H9 (cell line): ENCODE results near the gene INTS15. TPM values are rescaled to one million over a fixed set of nuclear protein-coding genes. Genes with fewer than 3 reads are reported as not detected.
A peak's percentile ranks its signal among the peaks of the same experiment; 100 is the strongest.

Experiments used
- DNase-seq: peaks from one replicate; pipeline ENCODE4 v3.0.0-alpha.2; 2017
- H2AFZ ChIP-seq: one replicate; pipeline ENCODE4 v1.6.1; 2013; ENCODE audit warnings: mild to moderate bottlenecking, low read length, control low read depth, moderate library complexity
- H2AK5ac ChIP-seq: 2 replicates; pipeline ENCODE4 v1.6.1; 2013; ENCODE audit warnings: low read length, control low read depth, mixed read lengths; ENCODE audit not compliant: insufficient read length
- H2BK120ac ChIP-seq: one replicate; pipeline ENCODE4 v1.6.1; 2013; ENCODE audit warnings: low read depth, mild to moderate bottlenecking, low read length, control low read depth, inconsistent platforms; ENCODE audit not compliant: poor library complexity, severe bottlenecking
- H2BK12ac ChIP-seq: 2 replicates; pipeline ENCODE4 v1.6.1; 2013; ENCODE audit warnings: low read length, control low read depth, mixed read lengths, low read depth; ENCODE audit not compliant: insufficient read length
- H2BK15ac ChIP-seq: 2 replicates; pipeline ENCODE4 v1.6.1; 2013; ENCODE audit warnings: low read depth, low read length, control low read depth
- H2BK20ac ChIP-seq: one replicate; pipeline ENCODE4 v1.6.1; 2013; ENCODE audit warnings: low read depth, mild to moderate bottlenecking, low read length, control low read depth, inconsistent platforms; ENCODE audit not compliant: poor library complexity, severe bottlenecking
- H2BK5ac ChIP-seq: 2 replicates; pipeline ENCODE4 v1.6.1; 2013; ENCODE audit warnings: low read length, control low read depth, mixed read lengths; ENCODE audit not compliant: insufficient read length
- H3K14ac ChIP-seq: 2 replicates; pipeline ENCODE4 v1.6.1; 2013; ENCODE audit warnings: low read length, control low read depth; ENCODE audit not compliant: insufficient read depth
- H3K18ac ChIP-seq: 2 replicates; pipeline ENCODE4 v1.6.1; 2013; ENCODE audit warnings: low read depth, mild to moderate bottlenecking, mixed read lengths, low read length, control low read depth; ENCODE audit not compliant: insufficient read length
- H3K23ac ChIP-seq: 2 replicates; pipeline ENCODE4 v1.6.1; 2013; ENCODE audit warnings: low read length, control low read depth, mixed read lengths, low read depth; ENCODE audit not compliant: insufficient read length
- H3K23me2 ChIP-seq: 2 replicates; pipeline ENCODE4 v1.6.1; 2013; ENCODE audit warnings: low read depth, mild to moderate bottlenecking, mixed read lengths, low read length, control low read depth; ENCODE audit not compliant: insufficient read length, poor library complexity, severe bottlenecking
- H3K27ac ChIP-seq: 2 replicates; pipeline ENCODE4 v1.5.1; 2013; ENCODE audit warnings: low read length, control low read depth, mixed read lengths, low read depth; ENCODE audit not compliant: insufficient read length
- H3K27me3 ChIP-seq: 2 replicates; pipeline ENCODE4 v1.6.1; 2013; ENCODE audit warnings: low read length, control low read depth, inconsistent platforms; ENCODE audit not compliant: insufficient read depth
- H3K4ac ChIP-seq: 2 replicates; pipeline ENCODE4 v1.6.1; 2013; ENCODE audit warnings: low read depth, mild to moderate bottlenecking, control low read depth, inconsistent platforms, low read length, moderate library complexity
- H3K4me1 ChIP-seq: 2 replicates; pipeline ENCODE4 v1.6.1; 2013; ENCODE audit warnings: low read length, control low read depth, inconsistent platforms; ENCODE audit not compliant: insufficient read depth
- H3K4me2 ChIP-seq: 2 replicates; pipeline ENCODE4 v1.6.1; 2013; ENCODE audit warnings: low read length, control low read depth, mixed read lengths; ENCODE audit not compliant: insufficient read length, insufficient read depth
- H3K56ac ChIP-seq: 2 replicates; pipeline ENCODE4 v1.6.1; 2013; ENCODE audit warnings: low read depth, mild to moderate bottlenecking, mixed read lengths, low read length, control low read depth; ENCODE audit not compliant: insufficient read length
- H3K79me1 ChIP-seq: 2 replicates; pipeline ENCODE4 v1.6.1; 2013; ENCODE audit warnings: low read depth, mild to moderate bottlenecking, moderate library complexity, low read length, control low read depth, inconsistent platforms; ENCODE audit not compliant: insufficient read depth, poor library complexity, severe bottlenecking
- H3K79me2 ChIP-seq: 2 replicates; pipeline ENCODE4 v1.6.1; 2013; ENCODE audit warnings: low read length, control low read depth, inconsistent platforms; ENCODE audit not compliant: insufficient read depth
- H3K9ac ChIP-seq: 2 replicates; pipeline ENCODE4 v1.6.1; 2013; ENCODE audit warnings: low read length, control low read depth, mixed read lengths; ENCODE audit not compliant: insufficient read length; ENCODE audit errors: extremely low read depth
- H3K9me3 ChIP-seq: one replicate; pipeline ENCODE4 v1.6.1; 2013; ENCODE audit warnings: low read depth, low read length, inconsistent platforms; ENCODE audit not compliant: control insufficient read depth
- H3T11ph ChIP-seq: one replicate; pipeline ENCODE4 v1.6.1; 2013; ENCODE audit warnings: mild to moderate bottlenecking, low read length, control low read depth, inconsistent platforms
- H4K20me1 ChIP-seq: one replicate; pipeline ENCODE4 v1.6.1; 2013; ENCODE audit not compliant: control insufficient read depth, insufficient read length, insufficient read depth
- H4K5ac ChIP-seq: 2 replicates; pipeline ENCODE4 v1.6.1; 2013; ENCODE audit warnings: low read depth, mild to moderate bottlenecking, mixed read lengths, low read length, control low read depth; ENCODE audit not compliant: insufficient read length
- H4K8ac ChIP-seq: replicated peaks from 2 replicates; pipeline ENCODE4 v1.6.1; 2013; ENCODE audit warnings: low read length, control low read depth, mixed read lengths, low read depth; ENCODE audit not compliant: insufficient read length
- H4K91ac ChIP-seq: 2 replicates; pipeline ENCODE4 v1.6.1; 2013; ENCODE audit warnings: low read depth, mild to moderate bottlenecking, moderate library complexity, mixed read lengths, low read length, control low read depth; ENCODE audit not compliant: insufficient read length
- H3K27ac Mint-ChIP-seq, 3 experiments: 2 replicates in 2 of 3; 3 replicates in 1 of 3; pipeline ENCODE4 v1.8.0; 2020 to 2021; ENCODE audit warnings: mixed read lengths in 3 of 3, mild to moderate bottlenecking in 1 of 3, moderate library complexity in 1 of 3
- H3K27me3 Mint-ChIP-seq: 2 replicates; pipeline ENCODE4 v1.8.0; 2021; ENCODE audit warnings: low read depth, mild to moderate bottlenecking, moderate library complexity, mixed read lengths
- H3K36me3 Mint-ChIP-seq, 3 experiments: 2 replicates in 2 of 3; 3 replicates in 1 of 3; pipeline ENCODE4 v1.8.0; 2020 to 2021; ENCODE audit warnings: low read depth in 3 of 3, mixed read lengths in 3 of 3; ENCODE audit not compliant: insufficient read depth in 1 of 3
- H3K4me1 Mint-ChIP-seq, 2 experiments: 2 replicates each; pipeline ENCODE4 v1.8.0; 2020; ENCODE audit warnings: mixed read lengths in 2 of 2
- H3K4me3 Mint-ChIP-seq, 2 experiments: 2 replicates in 1 of 2; 3 replicates in 1 of 2; pipeline ENCODE4 v1.8.0; 2020 to 2021; ENCODE audit warnings: mild to moderate bottlenecking in 2 of 2, mixed read lengths in 2 of 2, moderate library complexity in 1 of 2
- H3K9me3 Mint-ChIP-seq, 2 experiments: 2 replicates in 1 of 2; 3 replicates in 1 of 2; pipeline ENCODE4 v1.8.0; 2020; ENCODE audit warnings: mild to moderate bottlenecking in 2 of 2, mixed read lengths in 2 of 2, moderate library complexity in 1 of 2
- CTCF ChIP-seq: fragments of 200-600 bp; sonication (generic); conservative IDR thresholded peaks from 3 replicates; pipeline ENCODE4 v1.8.0; 2021; ENCODE audit warnings: antibody characterized with exemption, mild to moderate bottlenecking
- WGBS: extraction: QIAGEN DNeasy Blood & Tissue Kit; methylation state at CpG from one replicate; pipeline ENCODE4 v1.1.7; 2013; ENCODE audit warnings: missing lambda C conversion rate, low lambda C conversion rate, mixed read lengths; ENCODE audit not compliant: insufficient read length; ENCODE audit errors: extremely low coverage; 5-methylcytosine and 5-hydroxymethylcytosine counted together
- total RNA-seq: library from RNA; stranded (reverse); gene quantifications from 2 replicates; pipeline ENCODE4 v1.2.1, GENCODE V29; 2021

The INTS15 gene
- total RNA-seq, 1 experiment from 2014 or later = 42.9 TPM

GRCh38 chr7:6624246-6624611 is 34.4 kb downstream of the INTS15 start:
- no peak overlapping the region for H3K9ac ChIP-seq
- H3K56ac ChIP-seq = no peak overlapping the region
- no peak overlapping the region for H2BK5ac ChIP-seq
- no peak overlapping the region for H3K4ac ChIP-seq
- H4K20me1 ChIP-seq = no peaks in the 10 kb centered on the region
- H3K79me2 ChIP-seq = no peaks in the 10 kb centered on the region
- no peak overlapping the region for H3T11ph ChIP-seq
- Mint-ChIP-seq H3K27ac (peak overlapping the region in 1 of 3 experiments; percentile 53; a peak in 1 of 7 replicates), H3K4me1 (no peaks in the 10 kb centered on the region; a peak in 1 of 4 replicates), H3K9me3 (no peaks in the 10 kb centered on the region; a peak in 1 of 5 replicates), H3K36me3 (peaks cover 16 to 24% (median 19%) of the 10 kb centered on the region in 3 experiments), H3K27me3 (no peaks in the 10 kb centered on the region), H3K4me3 (peak overlapping the region in 1 of 2 experiments; percentile 38; a peak in 3 of 5 replicates)
- DNase-seq = no peak
- H3K27me3 ChIP-seq = no peaks in the 10 kb centered on the region
- no peak overlapping the region for H2AFZ ChIP-seq
- no peaks in the 10 kb centered on the region for H3K79me1 ChIP-seq
- no peak overlapping the region for H2BK15ac ChIP-seq
- H3K23me2 ChIP-seq = no peaks in the 10 kb centered on the region
- no peaks in the 10 kb centered on the region for H3K9me3 ChIP-seq
- H2BK20ac ChIP-seq = no peak overlapping the region
- H3K27ac ChIP-seq = no peak overlapping the region
- H4K91ac ChIP-seq = no peak overlapping the region
- whole genome bisulfite sequencing = no CpG with 5 or more reads among the region's 3 CpGs
- H3K4me2 ChIP-seq = no peak overlapping the region
- H3K18ac ChIP-seq = no peak overlapping the region
- no peak overlapping the region for H3K14ac ChIP-seq
- no peak overlapping the region for H3K23ac ChIP-seq
- no peak overlapping the region for H4K8ac ChIP-seq
- no peak overlapping the region for H2BK12ac ChIP-seq
- no peak overlapping the region for H4K5ac ChIP-seq
- H2AK5ac ChIP-seq = no peak overlapping the region
- no peak overlapping the region for H2BK120ac ChIP-seq
- TF ChIP-seq CTCF = no peak
- no peaks in the 10 kb centered on the region for H3K4me1 ChIP-seq
